HPDE6-E6E7 (cell line): ENCODE measurements around the gene IGF2R.

ENCODE experiments used
- DNase-seq: peaks from one replicate; pipeline ENCODE4 v3.0.0; 2011; ENCODE audit warnings: missing footprints; ENCODE audit errors: extremely low spot score

IGF2R gene

GRCh38 chr6:160043784-160044183 is 74.9 kb downstream of the IGF2R start:
- peak; percentile 38 for DNase-seq

- DNase-seq = no peak
These were observed 75.8 kb downstream of the IGF2R start for GRCh38 chr6:160044687-160045086.

- no peak for DNase-seq
These were observed 79.6 kb downstream of the IGF2R start for GRCh38 chr6:160048471-160048870.

- no peak for DNase-seq
These were observed 80.5 kb downstream of the IGF2R start for GRCh38 chr6:160049346-160049745.

GRCh38 chr6:160050022-160050421 is 81.1 kb downstream of the IGF2R start:
- no peak for DNase-seq

GRCh38 chr6:160051390-160051789 is 82.5 kb downstream of the IGF2R start:
- no peak for DNase-seq

- no peak for DNase-seq
These were observed 85.4 kb downstream of the IGF2R start for GRCh38 chr6:160054271-160054670.

GRCh38 chr6:160054913-160055312 is 86.0 kb downstream of the IGF2R start:
- DNase-seq = no peak

GRCh38 chr6:160055378-160055777 is 86.5 kb downstream of the IGF2R start:
- DNase-seq = no peak

GRCh38 chr6:160055813-160056212 is 86.9 kb downstream of the IGF2R start:
- DNase-seq = no peak

GRCh38 chr6:160057080-160057479 is 88.2 kb downstream of the IGF2R start:
- DNase-seq = no peak

GRCh38 chr6:160058603-160059215 is 89.8 kb downstream of the IGF2R start:
- no peak for DNase-seq

- no peak for DNase-seq
These were observed 91.3 kb downstream of the IGF2R start for GRCh38 chr6:160060221-160060620.

- no peak for DNase-seq
These were observed 92.1 kb downstream of the IGF2R start for GRCh38 chr6:160060920-160061447.

GRCh38 chr6:160063771-160064413 is 95.0 kb downstream of the IGF2R start:
- no peak for DNase-seq

GRCh38 chr6:160065200-160065599 is 96.3 kb downstream of the IGF2R start:
- DNase-seq = no peak

- DNase-seq = no peak
These were observed 98.7 kb downstream of the IGF2R start for GRCh38 chr6:160067564-160067963.

- DNase-seq = no peak
These were observed 99.5 kb downstream of the IGF2R start for GRCh38 chr6:160068346-160068745.

- no peak for DNase-seq
These were observed 100.2 kb downstream of the IGF2R start for GRCh38 chr6:160069050-160069454.

GRCh38 chr6:160069459-160069858 is 100.6 kb downstream of the IGF2R start:
- DNase-seq = no peak

- no peak for DNase-seq
These were observed 101.5 kb downstream of the IGF2R start for GRCh38 chr6:160070427-160070826.

GRCh38 chr6:160070831-160071230 is 101.9 kb downstream of the IGF2R start:
- DNase-seq = no peak
